Effector memory CD4-positive, alpha-beta T cell (primary cell): ENCODE measurements around the gene IGSF9.

Experiments used
- DNase-seq, 3 donors: peaks; one replicate each; pipeline ENCODE4 v3.0.0-alpha.2; 2020
- H3K27ac ChIP-seq: 2 replicates; pipeline ENCODE4 v1.7.0; 2013; ENCODE audit warnings: mild to moderate bottlenecking, low read length, moderate library complexity; ENCODE audit not compliant: insufficient read depth, poor library complexity, severe bottlenecking
- H3K27me3 ChIP-seq: replicated peaks from 2 replicates; pipeline ENCODE4 v1.7.0; 2013; ENCODE audit warnings: mild to moderate bottlenecking, low read length; ENCODE audit not compliant: insufficient read depth, control insufficient read depth, poor library complexity, severe bottlenecking
- H3K36me3 ChIP-seq: 2 replicates; pipeline ENCODE4 v1.7.0; 2013; ENCODE audit warnings: mild to moderate bottlenecking, low read length, moderate library complexity; ENCODE audit not compliant: control insufficient read depth, insufficient read depth
- H3K4me1 ChIP-seq: 2 replicates; pipeline ENCODE4 v1.7.0; 2013; ENCODE audit warnings: low read length, mild to moderate bottlenecking; ENCODE audit not compliant: control insufficient read depth, insufficient read depth, poor library complexity, severe bottlenecking
- H3K4me3 ChIP-seq: 2 replicates; pipeline ENCODE4 v1.7.0; 2013; ENCODE audit warnings: low read length, low read depth, mild to moderate bottlenecking; ENCODE audit not compliant: insufficient read depth, poor library complexity, severe bottlenecking
- H3K9me3 ChIP-seq: 2 replicates; pipeline ENCODE4 v1.7.0; 2013; ENCODE audit warnings: mild to moderate bottlenecking, low read length, moderate library complexity; ENCODE audit not compliant: control insufficient read depth

IGSF9 gene

DNA sequence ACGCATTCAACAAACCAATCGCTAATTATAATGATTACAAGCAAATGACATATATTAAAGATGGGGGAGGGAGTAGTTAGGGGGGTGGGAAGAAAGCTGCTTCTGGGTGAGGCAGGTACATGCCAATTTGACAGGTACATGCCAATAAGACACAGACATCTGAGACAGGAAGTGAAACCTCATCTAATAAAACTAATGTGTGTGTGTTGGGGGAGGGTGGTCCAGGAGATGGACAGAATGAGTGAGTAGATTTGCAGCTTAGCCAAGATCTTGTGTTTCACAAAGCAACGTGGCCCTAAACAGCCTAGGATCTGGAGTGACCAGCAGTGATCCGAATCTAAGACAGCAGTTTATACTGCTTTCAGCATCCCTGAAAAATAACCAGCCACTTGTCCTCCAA, 56.2 kb downstream of the IGSF9 start:
- no peak for DNase-seq
- Histone ChIP-seq H3K27ac (no peak overlapping the region), H3K4me3 (no peak overlapping the region), H3K9me3 (no peaks in the 10 kb centered on the region), H3K36me3 (no peaks in the 10 kb centered on the region), H3K27me3 (no peaks in the 10 kb centered on the region), H3K4me1 (no peaks in the 10 kb centered on the region)

DNA sequence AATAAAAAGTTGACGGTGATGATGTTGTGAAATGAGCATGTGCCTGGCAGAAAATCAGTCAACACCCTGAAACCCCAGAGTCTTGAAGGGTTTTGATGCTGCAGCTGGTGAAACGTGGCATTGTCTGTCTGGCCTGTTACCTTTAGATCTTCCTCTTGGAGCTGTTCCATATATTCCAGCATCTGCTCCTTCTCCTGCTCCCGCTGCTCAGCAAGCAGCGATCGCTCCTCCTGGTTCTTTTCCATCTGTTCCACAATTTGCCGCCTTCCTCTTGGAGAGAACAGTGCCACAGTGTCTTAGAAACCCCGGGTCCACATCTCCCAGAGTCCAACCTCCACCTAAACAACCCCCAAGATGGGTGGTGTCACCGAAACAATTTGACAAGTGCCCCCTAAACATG, 61.1 kb downstream of the IGSF9 start:
- peaks cover 8% of the 10 kb centered on the region for H3K4me1 ChIP-seq
- no peaks in the 10 kb centered on the region for H3K36me3 ChIP-seq
- H3K9me3 ChIP-seq, result no peaks in the 10 kb centered on the region
- no peak overlapping the region for H3K27ac ChIP-seq
- H3K4me3 ChIP-seq, result no peak overlapping the region
- no peak for DNase-seq
- no peaks in the 10 kb centered on the region for H3K27me3 ChIP-seq

DNA sequence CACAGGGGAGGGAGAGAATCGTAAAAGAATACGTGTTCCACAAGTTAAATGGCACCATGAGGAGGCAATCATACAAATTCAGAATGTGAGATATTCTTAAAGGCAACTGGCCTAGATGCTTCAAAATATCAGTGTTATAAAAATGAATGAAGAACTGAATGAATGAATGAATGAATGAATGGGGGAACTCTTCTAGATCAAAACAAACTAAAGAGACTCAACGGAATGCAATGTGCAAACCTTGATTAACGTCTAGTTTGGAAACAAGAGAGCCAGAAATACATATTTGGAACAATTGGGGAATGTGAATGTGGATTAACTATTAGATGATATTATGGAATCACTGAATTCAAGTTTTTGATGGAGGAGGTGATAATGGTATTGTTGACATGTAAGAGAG, 62.3 kb downstream of the IGSF9 start:
- DNase-seq, result no peak
- no peak overlapping the region for H3K27ac ChIP-seq

GRCh38 chr1:159882527-159882862, 62.9 kb downstream of the IGSF9 start:
- H3K27ac ChIP-seq, result no peak overlapping the region
- H3K4me3 ChIP-seq, result no peak overlapping the region
- no peak for DNase-seq
- no peaks in the 10 kb centered on the region for H3K9me3 ChIP-seq
- no peaks in the 10 kb centered on the region for H3K36me3 ChIP-seq
- H3K27me3 ChIP-seq, result no peaks in the 10 kb centered on the region
- H3K4me1 ChIP-seq, result peaks cover 8% of the 10 kb centered on the region

More for the DNA sequence above, 62.3 kb downstream of the IGSF9 start:
- Histone ChIP-seq H3K27me3 (no peaks in the 10 kb centered on the region), H3K36me3 (no peaks in the 10 kb centered on the region), H3K9me3 (no peaks in the 10 kb centered on the region), H3K4me3 (no peak overlapping the region), H3K4me1 (peaks cover 8% of the 10 kb centered on the region)

- no peaks in the 10 kb centered on the region for H3K9me3 ChIP-seq
- no peaks in the 10 kb centered on the region for H3K27me3 ChIP-seq
- H3K4me1 ChIP-seq, result peaks cover 8% of the 10 kb centered on the region
- no peak overlapping the region for H3K4me3 ChIP-seq
- H3K36me3 ChIP-seq, result no peaks in the 10 kb centered on the region
- no peak overlapping the region for H3K27ac ChIP-seq
- peak; percentile 13 to 48 (median 26) for DNase-seq
Observed at GRCh38 chr1:159881622-159882526, 63.5 kb downstream of the IGSF9 start.

- Histone ChIP-seq H3K4me1 (peaks cover 8% of the 10 kb centered on the region), H3K27me3 (no peaks in the 10 kb centered on the region), H3K36me3 (no peaks in the 10 kb centered on the region), H3K4me3 (no peak overlapping the region), H3K9me3 (no peaks in the 10 kb centered on the region), H3K27ac (no peak overlapping the region)
- DNase-seq, result no peak
Observed at GRCh38 chr1:159880430-159880829, 65.0 kb downstream of the IGSF9 start.

- no peaks in the 10 kb centered on the region for H3K27me3 ChIP-seq
- no peaks in the 10 kb centered on the region for H3K36me3 ChIP-seq
- peaks cover 8% of the 10 kb centered on the region for H3K4me1 ChIP-seq
- H3K27ac ChIP-seq, result no peak overlapping the region
- H3K9me3 ChIP-seq, result no peaks in the 10 kb centered on the region
- DNase-seq, result no peak
- H3K4me3 ChIP-seq, result no peak overlapping the region
Observed at GRCh38 chr1:159879977-159880376, 65.4 kb downstream of the IGSF9 start.

DNA sequence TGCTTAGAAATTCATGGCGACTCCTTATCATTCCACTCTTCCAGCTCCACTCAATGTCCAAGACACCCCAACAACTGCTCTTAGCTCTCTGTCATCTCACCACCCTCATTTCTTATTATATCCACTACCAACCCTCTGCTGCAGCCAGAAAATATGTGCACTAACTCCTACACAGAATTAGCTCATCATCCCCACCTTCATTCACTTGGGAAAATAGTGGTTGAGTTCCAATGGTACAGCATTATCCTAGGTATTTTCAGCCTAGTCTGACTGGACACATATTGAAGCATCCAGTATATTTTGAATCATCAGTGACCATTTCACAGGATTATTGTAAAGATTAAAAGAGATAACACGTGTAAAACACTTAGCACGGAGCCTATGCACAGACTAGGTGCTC, 66.3 kb downstream of the IGSF9 start:
- DNase-seq, result no peak
- Histone ChIP-seq H3K27ac (no peak overlapping the region), H3K27me3 (no peaks in the 10 kb centered on the region), H3K4me1 (peaks cover 8% of the 10 kb centered on the region), H3K4me3 (no peak overlapping the region), H3K36me3 (no peaks in the 10 kb centered on the region), H3K9me3 (no peaks in the 10 kb centered on the region)

DNA sequence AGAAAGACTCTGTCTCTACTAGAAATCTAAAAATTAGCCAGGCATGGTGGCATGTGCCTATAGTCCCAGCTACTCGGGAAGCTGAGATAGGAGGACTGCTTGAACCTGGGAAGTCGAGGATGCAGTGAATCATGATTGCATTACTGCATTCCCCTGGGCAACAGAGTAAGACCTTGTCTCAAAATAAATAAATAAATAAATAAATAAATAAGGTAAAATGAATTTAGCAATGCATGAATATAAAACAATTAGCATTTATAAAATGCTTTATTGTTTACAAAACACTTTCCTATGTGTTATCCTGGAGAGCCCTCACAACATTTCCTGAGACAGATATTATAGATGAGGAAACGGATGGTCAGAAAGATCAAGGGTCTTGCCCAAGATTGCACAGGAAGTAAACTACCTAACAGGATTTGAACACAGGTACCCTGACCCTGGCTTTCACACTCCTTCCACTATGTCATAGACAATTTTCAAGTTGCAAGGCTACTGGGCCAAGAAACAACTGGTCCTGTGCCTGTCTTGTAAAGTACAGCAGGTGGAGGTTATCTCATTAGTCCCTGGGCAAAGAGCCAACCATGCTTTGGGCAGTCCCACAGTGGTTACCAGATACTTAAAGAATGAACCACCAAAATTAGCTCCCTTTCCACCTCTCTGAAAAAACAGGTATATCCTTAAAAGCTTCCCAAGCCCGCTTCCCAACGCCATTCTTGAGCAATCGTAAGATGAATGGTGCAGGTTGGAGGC, 67.5 kb downstream of the IGSF9 start:
- H3K36me3 ChIP-seq, result no peaks in the 10 kb centered on the region
- H3K9me3 ChIP-seq, result no peaks in the 10 kb centered on the region
- H3K27me3 ChIP-seq, result no peaks in the 10 kb centered on the region
- no peak for DNase-seq
- H3K4me1 ChIP-seq, result peaks cover 8% of the 10 kb centered on the region
- no peak overlapping the region for H3K4me3 ChIP-seq
- no peak overlapping the region for H3K27ac ChIP-seq
